Measurements from ENCODE around the gene ARAP1.

ARAP1 gene

DNA sequence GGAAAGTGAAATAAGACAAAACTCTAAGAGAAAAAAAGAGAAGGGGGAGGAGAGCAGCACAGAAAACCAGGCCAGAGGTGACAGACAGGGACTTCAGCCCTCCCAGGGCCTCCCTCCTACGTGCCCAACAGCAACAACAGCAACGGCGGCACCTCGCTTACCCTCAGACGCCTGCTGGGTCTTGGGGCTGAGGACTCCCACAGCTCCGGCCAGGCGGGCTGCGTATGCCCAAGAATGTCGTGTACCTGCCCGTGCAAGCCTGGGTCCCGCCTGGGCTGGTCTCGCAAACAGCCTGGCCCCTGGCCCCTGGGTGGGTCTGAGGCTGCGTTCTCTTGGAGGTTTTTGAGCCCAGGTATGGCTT is 30.5 kb downstream of the ARAP1 start:
- DNase-seq, result no peak

DNA sequence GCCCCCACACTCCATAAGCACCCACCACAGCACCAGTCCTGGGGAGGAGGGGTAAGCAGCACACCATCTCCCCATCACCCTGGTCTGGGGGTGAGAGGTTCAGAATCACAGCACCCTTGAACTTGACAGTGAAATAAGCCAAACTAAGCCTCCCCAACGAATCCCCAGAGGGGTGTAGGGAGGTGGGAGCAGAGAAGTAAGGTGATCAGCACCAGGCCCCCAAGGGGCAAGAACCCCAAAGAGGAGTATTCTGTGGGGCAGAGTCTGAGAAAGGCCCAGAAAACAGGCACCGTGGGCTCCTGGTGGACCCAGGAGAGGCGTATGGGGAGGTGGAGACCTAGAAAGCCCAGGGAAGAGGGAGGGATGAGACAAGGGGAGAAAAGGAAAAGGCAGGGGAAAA is 30.9 kb downstream of the ARAP1 start:
- no peak for DNase-seq

DNA sequence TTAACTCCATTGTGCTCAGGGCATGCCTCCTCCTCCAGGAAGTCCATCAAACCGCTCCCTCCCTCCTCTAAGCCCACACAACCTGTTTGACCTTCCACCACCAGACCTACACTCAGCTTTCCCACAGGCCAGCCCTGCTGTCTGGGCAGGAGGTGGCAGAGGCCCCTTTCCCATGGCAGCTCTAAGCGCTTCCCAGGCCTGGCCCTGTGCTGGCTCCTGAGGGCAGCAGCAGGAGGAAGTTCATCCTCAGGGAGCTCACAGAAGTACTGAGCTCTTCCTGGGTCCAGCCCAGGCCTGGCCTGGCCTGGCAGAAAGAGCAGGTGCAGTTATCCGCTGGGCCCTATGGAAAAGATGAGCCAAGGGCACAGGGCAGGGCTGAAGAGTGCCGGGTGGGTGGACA is 31.4 kb downstream of the ARAP1 start:
- no peak for DNase-seq

DNA sequence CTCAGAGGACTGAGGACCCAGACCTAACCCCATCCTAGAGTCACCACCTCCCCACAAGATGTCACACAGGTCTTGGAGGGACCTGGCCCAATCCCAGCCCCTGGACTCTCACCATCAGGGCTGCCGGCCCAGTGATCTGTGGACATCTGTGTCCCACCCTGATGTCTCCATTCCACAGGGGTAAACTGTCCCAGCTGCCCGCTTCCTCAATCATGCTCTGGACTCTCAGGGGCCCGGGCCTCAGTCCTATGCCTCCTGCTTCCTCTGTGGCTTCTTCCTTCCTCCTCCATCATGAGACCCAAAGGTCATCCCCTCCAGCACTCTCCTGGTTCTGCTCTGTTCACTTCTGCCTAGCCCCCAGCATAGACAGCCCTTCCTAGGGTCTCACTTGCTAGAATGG is 32.2 kb downstream of the ARAP1 start:
- no peak for DNase-seq

DNA sequence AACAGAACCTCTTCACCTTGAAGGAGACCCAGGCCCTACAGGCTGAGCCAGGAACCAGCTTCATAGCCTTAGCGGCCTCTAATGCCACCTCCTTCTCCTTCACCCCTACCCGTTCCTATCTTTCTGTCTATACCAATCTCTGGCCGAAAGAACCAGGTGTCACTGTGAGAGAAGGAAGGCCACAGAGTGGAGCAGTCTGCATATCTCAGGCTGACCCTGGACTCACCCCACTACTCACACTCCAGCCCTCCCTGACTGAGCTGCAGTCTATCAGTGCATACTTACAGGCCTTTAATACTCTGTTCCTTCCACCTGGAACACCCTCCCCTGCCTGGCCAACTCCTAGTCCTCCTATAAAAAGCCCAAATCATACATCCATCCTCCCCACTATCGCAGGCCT is 32.7 kb downstream of the ARAP1 start:
- no peak for DNase-seq

DNA sequence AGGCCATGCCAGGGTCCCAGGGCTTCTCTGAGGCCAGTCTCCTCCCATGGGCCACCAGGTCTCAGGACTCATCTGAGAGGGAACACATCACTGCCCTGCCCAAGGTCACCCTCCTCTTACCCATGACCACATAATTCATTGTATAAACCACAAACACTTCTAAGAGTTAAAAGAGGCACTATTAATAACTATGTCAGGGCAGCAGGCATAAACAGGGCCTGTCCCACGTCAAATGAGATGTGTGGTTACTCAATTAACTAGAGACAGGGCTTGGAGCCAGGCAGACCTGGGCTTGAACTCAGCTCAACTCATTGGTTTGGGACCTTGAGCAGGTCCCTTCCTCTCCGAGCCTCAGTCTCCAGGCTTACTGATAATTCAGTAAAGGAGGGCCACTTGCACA is 33.1 kb downstream of the ARAP1 start:
- no peak for DNase-seq

DNA sequence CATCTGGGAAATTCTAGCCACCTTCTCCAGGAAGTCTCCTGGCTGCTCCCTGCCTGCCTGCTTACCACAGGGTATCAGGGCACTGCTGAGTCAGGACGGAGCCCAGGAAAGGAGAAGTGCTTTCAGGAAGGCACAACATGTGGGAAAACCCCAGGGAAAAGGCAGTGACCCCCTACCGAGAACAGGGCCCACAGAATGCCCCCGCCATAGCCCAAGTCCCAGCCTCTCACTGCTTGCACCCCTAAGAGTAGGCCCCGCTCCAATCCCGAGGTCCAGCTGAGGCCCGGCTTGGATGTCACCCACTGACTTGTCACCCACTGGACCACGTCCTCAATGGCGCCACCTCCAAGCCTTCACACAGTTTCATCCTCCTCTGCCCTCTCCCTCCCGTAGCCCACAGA is 34.1 kb downstream of the ARAP1 start:
- no peak for DNase-seq

DNA sequence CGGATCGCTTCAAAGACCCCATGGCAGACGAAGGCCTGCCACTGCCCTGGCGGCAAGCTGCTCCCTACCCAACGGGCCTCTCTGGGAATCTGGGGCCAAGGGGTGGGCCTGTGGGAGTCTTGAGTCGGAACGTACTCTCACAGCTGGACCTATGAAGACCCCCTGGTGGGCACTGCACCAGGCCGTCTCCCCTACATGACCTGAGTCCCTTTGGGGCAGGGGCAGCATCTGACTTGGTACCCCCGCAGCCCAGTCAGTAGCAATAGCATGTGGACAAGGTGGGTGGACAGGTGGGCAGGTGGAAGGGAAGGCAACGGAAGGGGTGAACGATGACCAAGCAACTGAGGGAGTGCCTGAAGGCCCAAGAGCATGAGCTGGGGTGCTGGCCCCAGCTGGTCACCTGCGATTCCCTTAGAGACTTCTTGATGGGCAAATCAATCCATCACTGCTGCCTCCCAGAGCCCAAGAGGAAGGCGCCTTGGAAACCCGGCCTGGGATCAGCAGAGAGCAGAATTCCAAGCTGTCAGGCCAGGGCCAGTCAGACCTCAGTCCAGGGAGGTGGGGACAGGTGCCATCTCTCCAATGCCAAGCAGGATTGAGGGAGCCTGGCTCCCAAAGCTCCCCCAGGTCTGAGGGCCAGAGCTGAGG is 35.3 kb downstream of the ARAP1 start:
- DNase-seq, result no peak

DNA sequence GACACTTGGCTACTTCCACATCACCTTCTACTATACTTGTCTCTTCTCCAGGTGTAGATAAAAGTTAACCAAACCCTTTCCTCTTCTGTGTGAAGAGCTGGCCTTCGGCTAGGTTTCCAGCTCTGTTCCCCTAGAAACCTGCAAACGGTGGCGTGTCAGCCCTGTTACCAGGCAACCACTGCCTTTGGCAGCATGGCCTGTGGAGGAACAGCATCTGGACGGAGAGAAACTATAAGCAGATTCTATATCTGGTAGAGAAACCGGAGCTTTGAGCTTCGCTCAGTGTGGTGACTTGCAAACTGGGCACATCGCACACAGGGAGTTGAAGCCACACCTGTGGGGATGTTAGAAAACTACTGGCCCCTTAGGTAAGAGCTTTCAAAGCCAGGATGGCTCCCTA is 35.9 kb downstream of the ARAP1 start:
- no peak for DNase-seq

DNA sequence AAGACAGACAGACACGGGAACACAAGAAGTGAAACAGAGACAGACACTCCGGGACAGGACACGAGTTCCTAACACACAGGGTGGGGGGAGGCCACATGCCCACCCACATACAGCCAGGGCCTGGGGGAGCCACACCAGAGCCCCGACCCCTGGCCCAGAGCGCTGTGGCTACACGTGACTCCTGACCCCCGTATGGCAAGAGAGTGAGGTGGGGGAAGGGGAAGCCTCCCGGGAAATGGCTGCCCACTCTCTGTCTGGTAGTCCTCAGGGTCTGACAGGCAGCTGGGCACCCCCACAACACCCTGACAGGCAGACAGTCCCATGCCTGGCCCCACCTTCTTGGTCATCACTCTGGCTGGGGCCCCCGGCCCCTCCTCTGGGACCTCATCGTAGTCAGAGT is 39.4 kb downstream of the ARAP1 start:
- DNase-seq, result no peak

DNA sequence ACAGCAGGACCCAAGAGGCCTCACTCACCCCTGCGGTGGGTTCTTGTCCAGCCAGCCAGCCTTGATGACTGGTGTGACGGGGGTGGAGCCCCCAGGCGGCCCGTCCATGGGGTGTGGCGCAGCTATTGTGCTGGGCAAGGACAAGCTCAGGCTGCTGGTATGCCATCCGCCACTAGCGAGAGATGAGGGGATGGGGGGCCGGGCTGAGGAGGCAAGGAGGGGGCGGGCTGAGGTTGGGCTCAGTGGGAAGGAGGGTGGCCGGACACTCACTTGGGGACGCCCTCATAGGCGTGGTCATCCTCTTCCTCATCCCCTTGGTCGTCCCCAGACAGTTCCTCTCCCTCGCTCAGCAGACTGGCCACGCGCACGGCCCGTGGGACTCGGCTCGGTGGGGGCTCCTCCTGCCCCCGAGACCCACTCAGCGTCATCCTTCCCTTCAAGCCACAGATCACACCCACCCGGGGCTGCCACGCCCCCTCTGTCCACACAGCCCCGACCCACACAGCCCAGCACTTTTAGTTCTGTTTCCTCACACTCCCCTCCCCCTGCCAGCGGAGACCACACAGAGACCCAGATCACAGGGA is 39.9 kb downstream of the ARAP1 start:
- no peak for DNase-seq

DNA sequence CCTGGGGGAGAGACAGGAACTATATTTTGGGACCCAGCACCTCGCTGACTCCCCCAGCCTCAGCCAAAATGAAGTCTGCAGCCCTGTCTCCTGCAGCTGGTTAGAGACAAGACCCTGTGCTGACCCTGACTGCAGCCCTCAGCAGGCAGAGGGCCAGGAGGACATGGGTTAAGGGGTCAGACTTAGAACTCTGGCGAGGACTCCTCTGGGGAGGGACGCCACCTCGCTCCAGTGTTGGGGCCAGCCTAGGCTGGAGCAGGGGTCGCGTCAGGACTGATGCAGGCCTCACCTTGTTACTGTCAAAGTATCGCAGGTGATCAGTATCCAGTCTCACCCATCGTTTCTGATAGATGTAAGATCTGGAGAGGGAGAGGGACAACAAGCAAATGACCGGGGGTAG is 41.1 kb downstream of the ARAP1 start:
- no peak for DNase-seq

DNA sequence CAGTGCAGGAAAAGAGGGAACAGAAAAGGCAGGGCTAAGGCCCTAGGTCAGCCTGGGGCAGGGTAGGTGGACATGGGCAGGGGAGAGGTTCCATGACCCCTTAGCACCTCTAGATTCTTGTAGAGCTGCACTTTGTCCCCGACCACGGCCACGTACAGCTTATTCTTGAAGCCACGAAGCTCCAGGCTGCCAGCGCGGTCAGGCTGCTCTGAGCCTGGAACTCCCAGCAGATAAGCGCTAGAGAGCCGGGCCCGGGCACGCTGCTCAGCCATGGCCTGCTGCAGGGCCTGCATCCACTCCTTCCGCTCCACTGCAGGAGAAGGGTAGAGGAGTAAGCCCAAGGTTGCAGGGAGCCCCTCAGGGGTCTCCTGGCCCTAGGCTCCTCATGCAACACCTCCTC is 41.9 kb downstream of the ARAP1 start:
- DNase-seq, result no peak

DNA sequence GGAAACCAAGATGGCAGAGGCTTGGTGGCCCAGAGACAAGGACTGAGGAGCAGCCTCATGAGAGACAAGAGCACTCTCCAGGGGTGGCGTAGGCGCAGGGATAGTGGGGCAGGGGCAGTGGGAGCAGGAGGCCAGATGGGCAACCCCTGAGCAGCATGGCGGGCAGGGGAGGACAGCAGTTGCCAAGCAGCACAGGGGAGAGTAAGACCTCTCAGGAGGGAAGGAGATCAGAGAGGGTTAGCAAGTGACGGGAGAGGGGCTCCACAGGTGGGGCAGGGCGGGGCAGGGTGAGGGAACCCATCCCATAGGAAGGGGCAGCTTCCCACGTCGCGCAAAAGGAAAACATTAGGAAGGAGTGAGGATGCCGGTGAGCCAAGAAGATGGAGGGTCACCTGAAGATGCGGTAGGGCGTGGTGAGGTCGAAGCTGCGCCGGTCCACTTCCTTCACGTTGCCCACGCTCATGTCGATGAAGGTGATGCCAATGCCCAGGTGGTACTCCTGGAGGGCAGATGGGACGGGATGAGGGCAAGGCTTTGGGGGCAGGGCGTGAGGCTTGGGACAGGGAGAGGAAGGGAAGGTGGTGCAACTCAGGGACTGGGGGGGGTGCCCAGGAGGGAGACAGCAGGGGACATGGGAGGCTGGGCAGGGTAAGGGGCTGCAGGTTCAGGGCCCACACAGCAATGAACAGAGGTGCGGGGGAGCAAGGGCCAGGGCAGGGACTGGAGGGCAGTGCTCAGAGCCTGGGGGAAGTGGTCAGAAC is 42.5 kb downstream of the ARAP1 start:
- no peak for DNase-seq

DNA sequence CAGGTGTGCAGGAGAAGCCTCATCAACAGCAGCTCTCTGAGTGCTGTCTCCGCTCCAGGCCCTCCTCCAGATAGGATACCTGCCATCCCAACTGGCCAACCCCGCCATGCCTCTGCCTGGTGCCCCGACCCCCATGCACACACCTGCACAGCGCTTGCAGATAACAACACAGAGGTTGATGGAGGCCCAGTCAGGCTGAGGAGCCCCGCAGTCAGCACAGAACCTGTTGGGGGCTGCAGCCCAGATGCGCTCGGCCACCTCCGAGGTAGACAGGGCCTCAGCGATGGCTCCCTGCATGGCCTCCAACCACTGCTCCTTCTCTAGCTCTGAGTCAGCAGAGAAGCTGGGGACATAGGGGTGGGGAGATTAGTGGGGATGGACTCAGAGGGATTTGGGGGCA is 45.2 kb downstream of the ARAP1 start:
- no peak for DNase-seq

DNA sequence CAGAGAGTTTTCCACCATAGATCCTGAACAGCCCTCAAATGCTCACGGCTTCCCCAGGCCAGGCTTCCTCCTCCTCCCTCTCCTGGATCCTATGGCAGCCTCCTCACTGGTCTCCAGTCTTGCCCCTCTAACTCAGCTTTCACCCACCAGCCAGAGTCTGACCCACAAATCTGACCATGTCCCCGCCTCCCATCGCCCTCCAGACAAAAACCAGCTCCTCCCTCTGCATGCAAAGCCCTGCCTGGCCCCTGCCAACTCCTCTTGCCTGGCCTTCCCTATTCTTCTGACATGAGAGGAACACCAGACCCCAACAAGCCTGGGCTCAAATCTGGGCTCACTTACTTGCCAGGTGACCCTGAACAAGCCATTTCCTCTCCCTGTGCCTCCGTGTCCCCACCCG is 45.6 kb downstream of the ARAP1 start:
- DNase-seq, result no peak

DNA sequence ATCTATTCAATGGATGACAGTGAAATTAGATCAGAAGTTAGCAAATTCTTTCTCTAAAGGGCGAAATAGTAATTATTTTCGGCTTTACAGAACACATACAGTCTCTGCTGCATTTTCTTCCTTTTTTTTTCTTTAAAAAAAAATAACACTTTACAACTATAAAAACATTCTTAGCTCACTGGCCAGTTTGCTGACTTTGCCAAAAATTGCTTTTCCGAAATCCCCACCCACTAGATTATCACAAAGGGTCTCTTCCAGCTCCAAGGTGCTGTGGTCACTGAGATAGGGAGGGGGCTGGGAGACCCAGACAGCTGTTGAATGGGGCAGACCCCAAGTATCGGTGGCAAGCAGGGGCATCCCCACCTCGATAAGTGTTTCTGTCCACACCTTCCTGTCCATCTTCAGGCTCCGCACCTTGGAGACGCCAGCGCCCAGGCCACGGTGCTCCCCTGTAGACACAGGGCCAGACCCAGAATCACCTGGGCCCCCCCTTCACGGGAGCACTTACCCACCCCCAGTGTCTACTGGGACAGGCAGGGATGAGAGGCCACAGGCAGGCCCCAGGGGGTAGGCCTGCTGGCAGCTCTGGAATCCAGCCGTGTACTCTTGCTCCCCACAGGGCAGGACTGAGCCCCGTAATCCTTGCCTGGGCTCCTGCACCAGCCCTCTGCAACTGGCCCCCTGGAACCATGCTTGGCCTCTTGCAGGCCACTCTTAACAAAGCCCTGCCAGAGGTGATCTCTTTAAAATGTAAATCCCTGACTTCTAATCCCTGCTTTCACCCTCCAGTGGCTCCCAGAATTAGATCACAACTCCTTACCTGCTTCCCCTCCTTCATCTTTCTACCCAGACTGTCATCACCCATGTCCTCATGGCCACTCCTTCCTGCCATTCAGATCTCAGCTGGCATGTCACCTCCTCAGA is 46.5 kb downstream of the ARAP1 start:
- no peak for DNase-seq

DNA sequence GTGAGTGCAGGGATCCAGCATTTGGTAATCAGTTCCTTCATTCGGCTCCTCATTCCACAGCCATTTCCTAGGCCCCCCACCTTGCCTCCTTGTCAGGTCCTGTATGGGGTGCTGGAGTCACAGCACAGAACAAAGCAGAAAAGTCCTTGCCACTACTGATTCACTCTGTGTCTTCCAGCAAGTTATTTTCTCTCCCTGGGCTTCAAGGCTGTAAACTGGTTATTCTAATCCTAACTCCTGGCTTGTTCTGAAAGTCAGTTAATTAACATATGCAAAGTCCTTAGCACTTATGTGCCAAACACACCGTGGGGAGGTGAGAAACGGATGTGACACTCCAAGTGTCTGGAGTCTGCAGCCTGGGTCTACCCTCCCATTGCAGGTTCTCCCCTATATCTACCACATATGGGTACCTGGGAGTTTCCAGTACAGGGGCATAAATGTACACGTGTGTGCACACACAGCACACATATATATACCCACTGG is 47.4 kb downstream of the ARAP1 start:
- DNase-seq, result no peak

DNA sequence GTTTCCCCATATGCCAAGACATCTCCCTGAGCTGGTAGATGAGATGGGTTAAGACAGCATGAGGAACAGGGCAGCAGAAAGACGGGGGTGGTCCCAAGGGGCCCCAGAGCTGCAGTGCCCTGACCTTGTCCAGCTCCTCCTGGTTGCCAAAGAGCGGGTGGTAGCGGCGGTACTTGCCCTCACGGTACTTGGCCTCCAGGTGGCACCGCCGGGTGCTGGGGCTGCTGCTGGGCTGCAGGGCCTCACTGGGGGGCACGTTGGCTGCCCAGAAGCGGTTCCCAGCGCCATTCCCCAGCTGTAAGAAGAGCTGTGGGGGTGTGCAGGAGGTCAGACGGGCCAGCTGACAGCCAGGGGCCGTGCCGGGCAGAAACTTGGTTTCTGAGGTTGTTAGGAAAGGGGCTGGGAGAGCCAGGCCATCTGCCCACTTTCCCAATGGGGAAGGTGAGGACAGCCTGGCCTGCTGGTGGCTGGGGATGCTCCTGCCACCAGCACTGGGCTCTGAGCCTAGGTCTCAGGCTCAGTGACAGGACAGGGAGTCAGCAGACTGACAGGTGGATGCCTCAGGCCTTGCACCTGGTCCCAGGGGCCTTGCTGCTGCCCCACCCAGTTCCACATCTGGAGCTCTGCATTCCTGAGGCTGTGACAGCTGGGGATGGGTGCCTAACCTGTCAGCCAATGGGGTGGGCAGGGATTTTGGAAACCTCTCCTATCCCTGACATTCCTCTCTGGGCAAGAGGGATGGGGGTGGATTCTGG is 48.0 kb downstream of the ARAP1 start:
- no peak for DNase-seq

DNA sequence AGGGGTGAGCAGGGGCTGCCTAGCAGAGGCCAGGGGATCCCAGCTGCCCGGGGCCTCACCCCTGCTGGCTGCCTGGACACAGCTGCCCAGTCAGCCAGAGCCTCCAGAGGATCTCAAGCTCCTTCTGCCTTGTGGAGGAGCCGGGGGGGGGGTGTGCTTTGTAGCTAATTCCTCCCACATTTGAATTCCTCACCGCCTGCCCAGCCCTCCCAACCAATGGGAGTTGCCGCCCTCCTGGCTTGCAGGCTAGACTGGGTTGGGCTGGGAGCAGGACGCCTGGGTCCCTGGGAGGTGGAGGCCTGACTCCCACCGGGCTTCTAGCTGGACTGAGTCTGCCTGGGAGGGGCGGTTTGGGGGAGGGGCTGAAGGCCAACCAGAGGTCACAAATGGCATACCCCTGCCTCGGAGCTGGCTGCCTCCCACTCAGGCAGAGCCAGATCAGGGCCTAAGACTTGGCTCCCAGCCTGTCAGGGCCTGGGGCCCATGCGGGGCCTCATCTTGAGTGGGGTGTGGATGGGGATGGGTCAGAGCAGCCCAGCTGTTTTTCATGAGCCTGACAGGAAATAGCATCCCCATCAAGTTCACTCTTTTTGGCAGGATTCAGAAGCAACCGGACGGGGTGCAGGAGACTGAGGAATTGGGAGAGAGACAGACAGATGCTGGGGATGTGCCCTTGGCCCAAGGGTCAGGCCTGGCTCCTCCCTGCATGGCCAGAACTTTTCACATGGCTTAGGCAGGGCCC is 48.8 kb downstream of the ARAP1 start:
- DNase-seq, result no peak

DNA sequence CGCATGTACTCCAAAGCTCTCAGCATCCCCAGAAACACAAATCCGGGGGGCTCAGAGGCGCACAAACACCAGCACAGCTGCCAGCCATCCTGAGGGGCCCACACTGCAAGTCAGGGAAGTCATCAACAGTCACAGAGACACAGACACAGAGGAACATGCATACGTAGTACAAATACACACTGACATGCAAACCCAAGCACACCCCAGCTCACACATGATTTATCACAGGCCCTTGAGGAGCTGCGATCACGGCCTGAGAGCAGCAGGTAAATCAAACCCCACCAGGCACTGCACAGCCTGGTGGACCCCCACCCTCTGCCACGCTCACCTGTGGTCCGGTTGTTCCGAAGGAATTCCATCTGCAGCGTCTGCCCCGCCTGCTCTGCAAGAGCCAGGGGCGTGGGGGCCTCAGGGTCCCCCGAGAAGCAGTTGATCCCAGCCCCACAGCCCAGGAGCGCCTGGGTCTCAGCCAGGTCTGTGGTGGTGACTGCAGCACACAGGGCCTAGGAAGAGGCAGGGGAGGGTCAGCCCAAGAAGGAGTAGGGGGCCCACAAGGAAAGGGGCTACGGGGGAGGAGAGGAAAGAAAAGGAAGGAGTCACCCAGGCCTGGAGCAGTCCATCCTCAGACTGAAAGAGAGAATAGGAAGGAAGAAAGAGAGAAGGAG is 49.5 kb downstream of the ARAP1 start:
- DNase-seq, result no peak
